ENCODE data around the gene GPX5.

DNA sequence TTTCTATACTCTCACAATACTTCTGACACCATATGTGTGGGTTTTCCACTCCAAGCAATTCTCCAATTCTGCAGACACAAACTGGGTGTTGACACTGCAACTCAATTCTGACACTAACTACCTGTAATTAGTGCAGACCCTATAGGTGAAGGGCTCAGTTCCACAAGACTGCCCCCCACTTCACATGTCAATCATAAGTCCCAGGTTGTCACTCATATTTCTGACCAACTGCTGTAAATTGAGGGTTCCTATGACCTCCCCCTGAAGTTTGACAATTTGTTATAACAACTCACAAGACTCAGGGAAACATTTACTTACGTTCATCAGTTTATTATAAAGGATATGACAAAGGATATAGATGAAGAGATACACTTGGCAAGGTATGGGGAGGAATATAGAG, 28.4 kb upstream of the GPX5 start:
- TF ChIP-seq, protein P1, sequence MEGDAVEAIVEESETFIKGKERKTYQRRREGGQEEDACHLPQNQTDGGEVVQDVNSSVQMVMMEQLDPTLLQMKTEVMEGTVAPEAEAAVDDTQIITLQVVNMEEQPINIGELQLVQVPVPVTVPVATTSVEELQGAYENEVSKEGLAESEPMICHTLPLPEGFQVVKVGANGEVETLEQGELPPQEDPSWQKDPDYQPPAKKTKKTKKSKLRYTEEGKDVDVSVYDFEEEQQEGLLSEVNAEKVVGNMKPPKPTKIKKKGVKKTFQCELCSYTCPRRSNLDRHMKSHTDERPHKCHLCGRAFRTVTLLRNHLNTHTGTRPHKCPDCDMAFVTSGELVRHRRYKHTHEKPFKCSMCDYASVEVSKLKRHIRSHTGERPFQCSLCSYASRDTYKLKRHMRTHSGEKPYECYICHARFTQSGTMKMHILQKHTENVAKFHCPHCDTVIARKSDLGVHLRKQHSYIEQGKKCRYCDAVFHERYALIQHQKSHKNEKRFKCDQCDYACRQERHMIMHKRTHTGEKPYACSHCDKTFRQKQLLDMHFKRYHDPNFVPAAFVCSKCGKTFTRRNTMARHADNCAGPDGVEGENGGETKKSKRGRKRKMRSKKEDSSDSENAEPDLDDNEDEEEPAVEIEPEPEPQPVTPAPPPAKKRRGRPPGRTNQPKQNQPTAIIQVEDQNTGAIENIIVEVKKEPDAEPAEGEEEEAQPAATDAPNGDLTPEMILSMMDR (IDR thresholded peaks at IDR 0.05; ENCODE audit: poor library complexity): no peak
- TF ChIP-seq EZH2 (IDR thresholded peaks at IDR 0.05; ENCODE audit: borderline replicate concordance) (no peak), EZH2phosphoT487 (IDR thresholded peaks at IDR 0.05; ENCODE audit: low read depth, severe bottlenecking, unreplicated experiment) (no peak)
